HT1080 (cell line): ENCODE data around the gene NHSL1. TPM values are rescaled to one million over a fixed set of nuclear protein-coding genes. Genes with fewer than 3 reads are reported as not detected.

Experiments used
- DNase-seq: peaks from one replicate; pipeline ENCODE4 v3.0.0-alpha.2; 2015; ENCODE audit warnings: low read depth
- total RNA-seq: library from RNA; depleted of rRNA; stranded (reverse); fragments of >200 nt; shearing (Covaris generic); gene quantifications from 2 replicates; pipeline ENCODE4 v1.2.3, GENCODE V29; 2014

The NHSL1 gene
- total RNA-seq, 1 experiment from 2014 or later: 7.5 TPM

- no peak for DNase-seq
Measured at GRCh38 chr6:138500045-138500665, 861 bp upstream of the NHSL1 start.

GRCh38 chr6:138498629-138499302 is 528 bp downstream of the NHSL1 start:
- no peak for DNase-seq

GRCh38 chr6:138497286-138497685 is 2.0 kb downstream of the NHSL1 start:
- no peak for DNase-seq

- no peak for DNase-seq
Measured at GRCh38 chr6:138494312-138494711, 5.0 kb downstream of the NHSL1 start.

- no peak for DNase-seq
Measured at GRCh38 chr6:138493413-138493812, 5.9 kb downstream of the NHSL1 start.

GRCh38 chr6:138492871-138493270 is 6.4 kb downstream of the NHSL1 start:
- no peak for DNase-seq

GRCh38 chr6:138492113-138492512 is 7.2 kb downstream of the NHSL1 start:
- no peak for DNase-seq

- no peak for DNase-seq
Measured at GRCh38 chr6:138491017-138491416, 8.3 kb downstream of the NHSL1 start.

- DNase-seq: no peak
Measured at GRCh38 chr6:138489846-138490245, 9.4 kb downstream of the NHSL1 start.

GRCh38 chr6:138487102-138487604 is 12.1 kb downstream of the NHSL1 start:
- no peak for DNase-seq

- DNase-seq: peak; percentile 6
Measured at GRCh38 chr6:138486249-138487101, 12.8 kb downstream of the NHSL1 start.

GRCh38 chr6:138485586-138486248 is 13.6 kb downstream of the NHSL1 start:
- no peak for DNase-seq

GRCh38 chr6:138485005-138485545 is 14.2 kb downstream of the NHSL1 start:
- no peak for DNase-seq

GRCh38 chr6:138484018-138484731 is 15.1 kb downstream of the NHSL1 start:
- DNase-seq: no peak

- DNase-seq: no peak
Measured at GRCh38 chr6:138482816-138483215, 16.5 kb downstream of the NHSL1 start.

- no peak for DNase-seq
Measured at GRCh38 chr6:138480279-138480949, 18.9 kb downstream of the NHSL1 start.

- DNase-seq: no peak
Measured at GRCh38 chr6:138477913-138478539, 21.3 kb downstream of the NHSL1 start.

GRCh38 chr6:138476116-138476515 is 23.2 kb downstream of the NHSL1 start:
- DNase-seq: no peak

- no peak for DNase-seq
Measured at GRCh38 chr6:138473144-138473543, 26.1 kb downstream of the NHSL1 start.
